ENCODE results near the gene FBXL3.

The FBXL3 gene

GRCh38 chr13:77042566-77043177 is 15.7 kb upstream of the FBXL3 start:
- H3K36me3 ChIP-seq, result peaks cover 11% of the 10 kb centered on the region
- H3K4me3 ChIP-seq (ENCODE audit: low read depth, low read length), result no peak overlapping the region
- H3K4me1 ChIP-seq, result no peaks in the 10 kb centered on the region
- TF ChIP-seq, protein P1, sequence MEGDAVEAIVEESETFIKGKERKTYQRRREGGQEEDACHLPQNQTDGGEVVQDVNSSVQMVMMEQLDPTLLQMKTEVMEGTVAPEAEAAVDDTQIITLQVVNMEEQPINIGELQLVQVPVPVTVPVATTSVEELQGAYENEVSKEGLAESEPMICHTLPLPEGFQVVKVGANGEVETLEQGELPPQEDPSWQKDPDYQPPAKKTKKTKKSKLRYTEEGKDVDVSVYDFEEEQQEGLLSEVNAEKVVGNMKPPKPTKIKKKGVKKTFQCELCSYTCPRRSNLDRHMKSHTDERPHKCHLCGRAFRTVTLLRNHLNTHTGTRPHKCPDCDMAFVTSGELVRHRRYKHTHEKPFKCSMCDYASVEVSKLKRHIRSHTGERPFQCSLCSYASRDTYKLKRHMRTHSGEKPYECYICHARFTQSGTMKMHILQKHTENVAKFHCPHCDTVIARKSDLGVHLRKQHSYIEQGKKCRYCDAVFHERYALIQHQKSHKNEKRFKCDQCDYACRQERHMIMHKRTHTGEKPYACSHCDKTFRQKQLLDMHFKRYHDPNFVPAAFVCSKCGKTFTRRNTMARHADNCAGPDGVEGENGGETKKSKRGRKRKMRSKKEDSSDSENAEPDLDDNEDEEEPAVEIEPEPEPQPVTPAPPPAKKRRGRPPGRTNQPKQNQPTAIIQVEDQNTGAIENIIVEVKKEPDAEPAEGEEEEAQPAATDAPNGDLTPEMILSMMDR (IDR thresholded peaks at IDR 0.05; ENCODE audit: low read depth, low read length), result no peak
- DNase-seq, result no peak
- no peaks in the 10 kb centered on the region for H3K27me3 ChIP-seq
- no peaks in the 10 kb centered on the region for H3K9me3 ChIP-seq

DNA sequence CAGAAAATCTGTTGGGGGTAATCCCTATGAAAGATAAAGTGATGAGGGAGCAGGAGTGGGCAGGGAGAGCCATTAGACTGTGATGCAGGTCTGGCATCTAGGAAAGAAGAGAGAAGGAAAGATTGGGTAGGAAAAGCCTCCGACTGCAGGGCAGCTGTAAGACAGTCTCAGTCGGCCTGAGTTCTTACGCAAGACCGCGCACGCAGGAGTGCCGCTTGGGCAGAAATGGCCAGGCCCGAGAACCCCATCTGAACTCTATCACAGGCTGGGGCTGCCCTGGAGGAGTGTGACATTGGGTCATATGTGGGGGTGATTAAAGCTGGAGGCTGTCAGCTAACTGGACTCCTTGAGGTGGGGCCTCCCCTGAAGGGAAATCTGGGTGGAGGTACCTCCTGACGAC is 13.9 kb upstream of the FBXL3 start:
- H3K36me3 ChIP-seq, result peaks cover 8% of the 10 kb centered on the region
- DNase-seq, result no peak
- H3K27me3 ChIP-seq, result no peaks in the 10 kb centered on the region
- H3K9me3 ChIP-seq, result no peaks in the 10 kb centered on the region
- TF ChIP-seq, protein P1 (IDR thresholded peaks at IDR 0.05; ENCODE audit: low read depth, low read length), result no peak
- no peak overlapping the region for H3K4me3 ChIP-seq (ENCODE audit: low read depth, low read length)
- no peaks in the 10 kb centered on the region for H3K4me1 ChIP-seq

DNA sequence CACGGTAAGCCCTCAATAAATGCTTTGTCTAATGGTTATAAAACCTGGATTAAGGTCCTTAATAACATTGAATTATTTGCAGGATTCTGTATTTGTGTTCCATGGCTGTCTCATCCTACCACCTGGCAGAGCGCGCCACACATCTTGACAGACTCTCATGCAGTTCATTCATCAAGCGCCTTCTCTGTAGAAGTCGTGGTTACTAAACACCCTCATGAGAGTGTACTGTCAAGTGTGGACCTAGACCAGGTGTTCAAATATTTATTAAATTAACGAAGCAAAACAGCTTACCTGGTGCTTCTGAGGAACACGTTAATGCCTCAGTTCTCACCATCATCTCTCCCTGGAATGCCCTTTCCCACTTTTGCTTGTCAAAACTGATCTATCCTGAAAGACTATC is 13.1 kb upstream of the FBXL3 start:
- H3K36me3 ChIP-seq, result peaks cover 5% of the 10 kb centered on the region
- no peak overlapping the region for H3K4me3 ChIP-seq (ENCODE audit: low read depth, low read length)
- no peaks in the 10 kb centered on the region for H3K9me3 ChIP-seq
- TF ChIP-seq, protein P1 (IDR thresholded peaks at IDR 0.05; ENCODE audit: low read depth, low read length), result no peak
- no peak for DNase-seq
- H3K27me3 ChIP-seq, result no peaks in the 10 kb centered on the region
- no peaks in the 10 kb centered on the region for H3K4me1 ChIP-seq

- Histone ChIP-seq H3K27me3 (no peaks in the 10 kb centered on the region), H3K4me3 (ENCODE audit: low read depth, low read length) (no peak overlapping the region), H3K4me1 (no peaks in the 10 kb centered on the region), H3K9me3 (no peaks in the 10 kb centered on the region), H3K36me3 (peaks cover 2% of the 10 kb centered on the region; the same call in 1 of the 2 replicates)
- DNase-seq, result no peak
- TF ChIP-seq, protein P1 (IDR thresholded peaks at IDR 0.05; ENCODE audit: low read depth, low read length), result no peak
Measured at GRCh38 chr13:77038907-77039480, 12.0 kb upstream of the FBXL3 start.

DNA sequence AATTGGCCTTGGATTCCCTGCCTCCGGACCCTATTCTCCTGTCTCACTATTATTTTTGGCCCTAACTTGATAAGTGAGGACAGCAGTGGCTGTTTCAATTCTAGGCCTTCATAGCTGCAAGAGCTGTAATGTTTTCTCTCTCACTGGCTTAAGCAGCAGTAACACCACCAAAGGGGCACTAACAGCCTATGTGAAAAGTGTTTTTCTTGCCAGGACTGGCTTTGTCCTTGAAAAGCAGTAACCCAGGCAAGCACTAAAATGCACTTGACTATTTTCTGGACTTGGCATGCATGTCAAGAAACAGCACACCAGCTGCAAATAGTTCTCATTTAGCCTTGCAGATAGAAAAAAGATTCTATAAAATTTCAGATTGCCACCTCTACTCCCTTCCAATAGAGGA is 9.3 kb upstream of the FBXL3 start:
- Histone ChIP-seq H3K4me1 (no peaks in the 10 kb centered on the region), H3K27me3 (no peaks in the 10 kb centered on the region), H3K36me3 (no peaks in the 10 kb centered on the region), H3K9me3 (no peaks in the 10 kb centered on the region), H3K4me3 (ENCODE audit: low read depth, low read length) (no peak overlapping the region)
- no peak for DNase-seq
- TF ChIP-seq, protein P1 (IDR thresholded peaks at IDR 0.05; ENCODE audit: low read depth, low read length), result no peak

GRCh38 chr13:77034881-77035280 is 7.9 kb upstream of the FBXL3 start:
- Histone ChIP-seq H3K36me3 (no peaks in the 10 kb centered on the region), H3K4me1 (no peaks in the 10 kb centered on the region), H3K4me3 (ENCODE audit: low read depth, low read length) (no peak overlapping the region), H3K9me3 (no peaks in the 10 kb centered on the region), H3K27me3 (no peaks in the 10 kb centered on the region)
- no peak for DNase-seq
- TF ChIP-seq, protein P1 (IDR thresholded peaks at IDR 0.05; ENCODE audit: low read depth, low read length), result no peak
